Left ventricle myocardium inferior (tissue), 1 donor: ENCODE measurements around the gene KNDC1. TPM values are rescaled to one million over a fixed set of nuclear protein-coding genes. Genes with fewer than 3 reads are reported as not detected.
"Not testable (repeated sequence)": the region's sequence is repeated elsewhere in the genome, so short reads cannot be mapped to it uniquely, and the experiment has no call there.

Experiments used
- DNase-seq: peaks from one replicate; pipeline ENCODE4 v3.0.0-alpha.2; 2020
- H3K27ac ChIP-seq: fragments of 200-600 bp; replicated peaks from 2 replicates; pipeline ENCODE4 v1.8.0; 2021
- H3K27me3 ChIP-seq: fragments of 200-600 bp; 2 replicates; pipeline ENCODE4 v1.8.0; 2021; ENCODE audit warnings: low read depth
- H3K36me3 ChIP-seq: fragments of 200-600 bp; 2 replicates; pipeline ENCODE4 v1.8.0; 2021
- H3K4me1 ChIP-seq: fragments of 200-600 bp; 2 replicates; pipeline ENCODE4 v1.8.0; 2021
- H3K4me3 ChIP-seq: fragments of 200-600 bp; 2 replicates; pipeline ENCODE4 v1.8.0; 2021; ENCODE audit warnings: mild to moderate bottlenecking, moderate library complexity
- H3K9me3 ChIP-seq: fragments of 200-600 bp; replicated peaks from 2 replicates; pipeline ENCODE4 v1.8.0; 2021
- intact Hi-C: fragments of 100-400 bp; cut with micrococcal nuclease; formaldehyde crosslinking; loops from one replicate; pipeline ENCODE4 v1.11.0; 2022
- total RNA-seq: library from RNA; stranded (reverse); fragmentation: NEBNext Ultra II Directional; extraction: Animal tissue kit (Norgen Biotek cat#: 25700); gene quantifications from one replicate; pipeline ENCODE4 v1.2.1, GENCODE V29; 2021
- TF ChIP-seq, protein P1 (sequence below): fragments of 200-600 bp; IDR thresholded peaks from 2 replicates; pipeline ENCODE4 v1.8.0; 2021; ENCODE audit warnings: antibody characterized with exemption, mild to moderate bottlenecking, borderline replicate concordance
- donor health status: DM: no; HTN: yes; CAD: no; lungs with severe emphysema.

KNDC1 gene
- total RNA-seq, 1 donor from 2014 or later = 0.11 TPM

- H3K27ac ChIP-seq = no peak overlapping the region
- intact Hi-C loops = no loop called here
- H3K4me3 ChIP-seq = no peak overlapping the region
- peaks cover 60% of the 10 kb centered on the region for H3K27me3 ChIP-seq
- no peaks in the 10 kb centered on the region for H3K4me1 ChIP-seq
- no peaks in the 10 kb centered on the region for H3K9me3 ChIP-seq
- DNase-seq = no peak
- no peaks in the 10 kb centered on the region for H3K36me3 ChIP-seq
- TF ChIP-seq, protein P1, sequence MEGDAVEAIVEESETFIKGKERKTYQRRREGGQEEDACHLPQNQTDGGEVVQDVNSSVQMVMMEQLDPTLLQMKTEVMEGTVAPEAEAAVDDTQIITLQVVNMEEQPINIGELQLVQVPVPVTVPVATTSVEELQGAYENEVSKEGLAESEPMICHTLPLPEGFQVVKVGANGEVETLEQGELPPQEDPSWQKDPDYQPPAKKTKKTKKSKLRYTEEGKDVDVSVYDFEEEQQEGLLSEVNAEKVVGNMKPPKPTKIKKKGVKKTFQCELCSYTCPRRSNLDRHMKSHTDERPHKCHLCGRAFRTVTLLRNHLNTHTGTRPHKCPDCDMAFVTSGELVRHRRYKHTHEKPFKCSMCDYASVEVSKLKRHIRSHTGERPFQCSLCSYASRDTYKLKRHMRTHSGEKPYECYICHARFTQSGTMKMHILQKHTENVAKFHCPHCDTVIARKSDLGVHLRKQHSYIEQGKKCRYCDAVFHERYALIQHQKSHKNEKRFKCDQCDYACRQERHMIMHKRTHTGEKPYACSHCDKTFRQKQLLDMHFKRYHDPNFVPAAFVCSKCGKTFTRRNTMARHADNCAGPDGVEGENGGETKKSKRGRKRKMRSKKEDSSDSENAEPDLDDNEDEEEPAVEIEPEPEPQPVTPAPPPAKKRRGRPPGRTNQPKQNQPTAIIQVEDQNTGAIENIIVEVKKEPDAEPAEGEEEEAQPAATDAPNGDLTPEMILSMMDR = no peak
These were observed 58.9 kb downstream of the KNDC1 start for GRCh38 chr10:133218891-133219290.

GRCh38 chr10:133219782-133220181 is 59.8 kb downstream of the KNDC1 start:
- Histone ChIP-seq H3K36me3 (no peaks in the 10 kb centered on the region), H3K9me3 (no peaks in the 10 kb centered on the region), H3K4me3 (no peak overlapping the region), H3K27ac (no peak overlapping the region), H3K27me3 (peaks cover 60% of the 10 kb centered on the region), H3K4me1 (no peaks in the 10 kb centered on the region)
- intact Hi-C loops = no loop called here
- DNase-seq = no peak
- TF ChIP-seq, protein P1 = no peak

- DNase-seq = no peak
- TF ChIP-seq, protein P1 = no peak
- peaks cover 67% of the 10 kb centered on the region for H3K27me3 ChIP-seq
These were observed 61.3 kb downstream of the KNDC1 start for GRCh38 chr10:133221331-133221730.

DNA sequence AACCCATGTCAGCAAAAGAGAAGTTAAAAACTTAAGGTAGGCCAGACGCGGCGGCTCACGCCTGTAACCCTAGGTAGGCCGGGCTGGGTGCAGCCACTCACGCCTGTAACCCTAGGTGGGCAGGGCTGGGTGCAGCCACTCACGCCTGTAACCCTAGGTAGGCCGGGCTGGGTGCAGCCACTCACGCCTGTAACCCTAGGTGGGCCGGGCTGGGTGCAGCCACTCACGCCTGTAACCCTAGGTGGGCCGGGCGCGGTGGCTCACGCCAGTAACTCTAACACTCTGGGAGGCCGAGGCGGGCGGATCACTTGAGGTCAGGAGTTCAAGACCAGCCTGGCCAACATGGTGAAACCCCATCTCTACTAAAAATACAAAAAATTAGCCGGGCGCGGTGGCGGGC is 61.7 kb downstream of the KNDC1 start:
- intact Hi-C loops, H3K27ac ChIP-seq, DNase-seq, H3K4me1 ChIP-seq, H3K9me3 ChIP-seq, H3K36me3 ChIP-seq, H3K4me3 ChIP-seq: not testable (repeated sequence)
- peaks cover 71% of the 10 kb centered on the region for H3K27me3 ChIP-seq

More at GRCh38 chr10:133221331-133221730, 61.3 kb downstream of the KNDC1 start:
- Histone ChIP-seq H3K4me1 (no peaks in the 10 kb centered on the region), H3K4me3 (no peak overlapping the region), H3K27ac (no peak overlapping the region), H3K9me3 (no peaks in the 10 kb centered on the region), H3K36me3 (no peaks in the 10 kb centered on the region)
- intact Hi-C loops = no loop called here

DNA sequence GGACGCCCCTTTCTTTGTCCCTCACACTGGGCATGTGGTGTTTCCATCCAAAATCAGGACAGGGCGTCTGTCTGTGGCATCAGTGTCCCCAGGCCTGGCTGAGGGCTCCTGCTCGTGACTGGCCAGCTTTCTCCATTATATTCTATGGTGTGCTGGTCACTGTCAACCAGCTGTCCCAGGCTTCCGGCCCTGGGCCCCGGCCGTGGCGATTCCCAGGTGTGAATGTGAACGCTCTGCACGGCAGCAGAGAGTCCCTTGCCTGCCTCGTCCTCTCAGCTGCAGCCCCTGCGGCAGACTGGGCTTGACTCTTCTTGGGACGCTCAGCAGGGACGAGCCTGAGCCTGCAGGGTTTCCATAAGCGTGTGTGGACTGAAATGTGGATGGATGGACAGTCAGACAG is 64.1 kb downstream of the KNDC1 start:
- DNase-seq = no peak
- Histone ChIP-seq H3K27ac (no peak overlapping the region), H3K4me3 (no peak overlapping the region), H3K4me1 (no peaks in the 10 kb centered on the region), H3K9me3 (no peaks in the 10 kb centered on the region), H3K36me3 (no peaks in the 10 kb centered on the region), H3K27me3 (peaks cover 81% of the 10 kb centered on the region)
- intact Hi-C loops = no loop called here
- TF ChIP-seq, protein P1 = no peak

DNA sequence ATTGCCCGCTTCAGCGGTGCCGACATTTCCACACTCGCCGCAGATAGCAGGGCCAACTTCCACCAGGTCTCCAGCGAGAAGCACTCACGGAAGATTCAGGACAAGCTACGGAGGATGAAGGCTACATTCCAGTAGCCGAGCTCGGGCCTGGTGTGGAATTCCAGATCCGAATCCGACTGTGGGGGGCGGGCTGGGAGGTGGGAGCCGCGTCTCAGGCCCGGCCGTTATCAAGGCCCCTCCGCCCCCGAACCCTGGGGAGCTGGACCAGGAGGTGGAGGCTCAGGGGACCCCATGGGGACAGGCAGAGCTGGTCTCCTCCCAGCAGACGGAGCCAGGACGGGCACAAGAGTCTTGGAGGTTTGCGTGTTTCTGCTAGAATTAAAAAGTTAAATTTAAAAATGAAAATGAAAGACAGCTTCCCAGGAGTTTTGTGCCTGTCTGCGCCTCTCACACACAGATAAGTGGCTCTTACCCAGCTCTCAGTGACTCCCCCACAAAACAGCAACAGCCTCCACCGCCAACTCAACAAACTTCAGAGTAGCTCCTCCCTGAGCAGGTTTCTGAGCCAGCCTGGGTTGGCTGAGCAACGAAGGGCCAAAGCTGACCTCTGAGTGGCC is 64.8 kb downstream of the KNDC1 start:
- no peaks in the 10 kb centered on the region for H3K36me3 ChIP-seq
- peaks cover 5% of the 10 kb centered on the region for H3K4me1 ChIP-seq
- no peak overlapping the region for H3K4me3 ChIP-seq
- H3K9me3 ChIP-seq = no peaks in the 10 kb centered on the region
- TF ChIP-seq, protein P1 = no peak
- H3K27ac ChIP-seq = no peak overlapping the region
- DNase-seq = no peak
- intact Hi-C loops = no loop called here
- peaks cover 81% of the 10 kb centered on the region for H3K27me3 ChIP-seq
